Prostate gland (tissue), 2 donors: Measurements from ENCODE around the gene SYCP1. TPM values are rescaled to one million over a fixed set of nuclear protein-coding genes. Genes with fewer than 3 reads are reported as not detected.

Source experiments
- DNase-seq: peaks from one replicate; pipeline ENCODE4 v3.0.0-alpha.2; 2019; ENCODE audit warnings: low spot score
- H3K27ac ChIP-seq, 2 donors: fragments of 200-600 bp; sonication (generic); 2 replicates each; pipeline ENCODE4 v1.5.1; 2017 to 2019
- H3K27me3 ChIP-seq: fragments of 200-600 bp; sonication (generic); replicated peaks from 2 replicates; pipeline ENCODE4 v1.5.1; 2019; ENCODE audit not compliant: insufficient read depth
- H3K36me3 ChIP-seq, 2 donors: fragments of 200-600 bp; sonication (generic); 1 replicate in 1 of 2; 2 replicates in 1 of 2; pipeline versions ENCODE4 v1.5.1 to v1.8.1; 2017 to 2019
- H3K4me1 ChIP-seq: fragments of 200-600 bp; sonication (generic); replicated peaks from 2 replicates; pipeline ENCODE4 v1.5.1; 2019
- H3K4me3 ChIP-seq, 2 donors: fragments of 200-600 bp; sonication (generic); 2 replicates each; pipeline ENCODE4 v1.5.1; 2017 to 2019
- H3K9me3 ChIP-seq: fragments of 200-600 bp; sonication (generic); 2 replicates; pipeline ENCODE4 v1.5.1; 2017
- POLR2A ChIP-seq: fragments of 450-650 bp; IDR thresholded peaks from one replicate; pipeline ENCODE4 v1.6.1; 2016; ENCODE audit warnings: antibody characterized with exemption, mild to moderate bottlenecking
- POLR2AphosphoS5 ChIP-seq: sonication (generic); formaldehyde crosslinking; IDR thresholded peaks from one replicate; pipeline ENCODE4 v1.6.1; 2017; ENCODE audit warnings: antibody characterized with exemption
- WGBS: methylation state at CpG from one replicate; pipeline ENCODE4 v1.1.5; 2018; 5-methylcytosine and 5-hydroxymethylcytosine counted together
- intact Hi-C: fragments of 100-400 bp; cut with DNase I; formaldehyde crosslinking; loops from one replicate; pipeline ENCODE4 v1.14.2; 2022
- total RNA-seq, 2 donors: library from RNA; depleted of rRNA; stranded (reverse); fragments of >200 nt; gene quantifications; one replicate each; pipeline ENCODE4 v1.1.0, GENCODE V29; 2016
- TF ChIP-seq, protein P1 (sequence below), 4 experiments: fragments of 200-600 bp in 2 of 4; fragments of 450-650 bp in 2 of 4; sonication (generic) in 2 of 4; IDR thresholded peaks; 1 replicate in 3 of 4; 2 replicates in 1 of 4; pipeline ENCODE4 v1.5.1; 2016 to 2019; ENCODE audit warnings: antibody characterized with exemption in 4 of 4, mild to moderate bottlenecking in 2 of 4, moderate library complexity in 2 of 4

Gene SYCP1
- total RNA-seq, 2 donors from 2014 or later: 9.3 TPM; not detected in 1

GRCh38 chr1:114853584-114853983 is 1.1 kb upstream of the SYCP1 start:
- intact Hi-C loops: loop anchor here (10.0 kb wide), 1 partner anchor 71 kb away; no protein-coding TSS in a partner anchor
- Histone ChIP-seq H3K9me3 (no peaks in the 10 kb centered on the region), H3K4me1 (no peaks in the 10 kb centered on the region), H3K27me3 (peaks cover 4% of the 10 kb centered on the region), H3K27ac (no peak overlapping the region), H3K36me3 (no peaks in the 10 kb centered on the region), H3K4me3 (no peak overlapping the region)
- TF ChIP-seq, protein P1, sequence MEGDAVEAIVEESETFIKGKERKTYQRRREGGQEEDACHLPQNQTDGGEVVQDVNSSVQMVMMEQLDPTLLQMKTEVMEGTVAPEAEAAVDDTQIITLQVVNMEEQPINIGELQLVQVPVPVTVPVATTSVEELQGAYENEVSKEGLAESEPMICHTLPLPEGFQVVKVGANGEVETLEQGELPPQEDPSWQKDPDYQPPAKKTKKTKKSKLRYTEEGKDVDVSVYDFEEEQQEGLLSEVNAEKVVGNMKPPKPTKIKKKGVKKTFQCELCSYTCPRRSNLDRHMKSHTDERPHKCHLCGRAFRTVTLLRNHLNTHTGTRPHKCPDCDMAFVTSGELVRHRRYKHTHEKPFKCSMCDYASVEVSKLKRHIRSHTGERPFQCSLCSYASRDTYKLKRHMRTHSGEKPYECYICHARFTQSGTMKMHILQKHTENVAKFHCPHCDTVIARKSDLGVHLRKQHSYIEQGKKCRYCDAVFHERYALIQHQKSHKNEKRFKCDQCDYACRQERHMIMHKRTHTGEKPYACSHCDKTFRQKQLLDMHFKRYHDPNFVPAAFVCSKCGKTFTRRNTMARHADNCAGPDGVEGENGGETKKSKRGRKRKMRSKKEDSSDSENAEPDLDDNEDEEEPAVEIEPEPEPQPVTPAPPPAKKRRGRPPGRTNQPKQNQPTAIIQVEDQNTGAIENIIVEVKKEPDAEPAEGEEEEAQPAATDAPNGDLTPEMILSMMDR (IDR thresholded peaks at IDR 0.05): no peak
- no peak for TF ChIP-seq POLR2AphosphoS5
- no peak for TF ChIP-seq POLR2A
- DNase-seq: no peak
- 95% methylated on average over 15 of the region's 15 CpGs for WGBS

DNA sequence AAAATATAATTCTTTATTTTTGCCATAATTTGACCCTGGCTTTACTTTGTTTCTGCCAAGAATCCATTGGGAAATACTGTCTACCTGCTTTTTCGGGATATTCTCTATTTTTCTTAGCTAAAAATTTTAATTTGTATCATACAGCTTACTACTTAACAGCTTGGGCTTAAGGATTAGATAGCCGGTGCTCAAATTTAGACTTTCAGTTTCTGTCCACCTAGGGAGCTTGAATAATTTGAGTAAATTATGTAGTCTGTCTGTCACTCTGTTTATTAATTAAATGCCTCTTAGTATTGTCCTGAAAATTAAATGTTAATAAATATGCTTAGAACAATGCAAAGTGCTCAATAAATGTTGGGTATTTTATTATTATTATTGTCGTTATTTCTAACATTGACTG is 6.7 kb downstream of the SYCP1 start:
- H3K9me3 ChIP-seq: no peaks in the 10 kb centered on the region
- no peak overlapping the region for H3K4me3 ChIP-seq
- H3K27me3 ChIP-seq: no peaks in the 10 kb centered on the region
- intact Hi-C loops: no loop called here
- H3K4me1 ChIP-seq: no peaks in the 10 kb centered on the region
- H3K27ac ChIP-seq: no peak overlapping the region
- TF ChIP-seq POLR2A (no peak), POLR2AphosphoS5 (no peak)
- TF ChIP-seq, protein P1 (IDR thresholded peaks at IDR 0.05): no peak
- WGBS: 70% methylated on average over 3 of the region's 3 CpGs
- H3K36me3 ChIP-seq: no peaks in the 10 kb centered on the region
- DNase-seq: no peak

DNA sequence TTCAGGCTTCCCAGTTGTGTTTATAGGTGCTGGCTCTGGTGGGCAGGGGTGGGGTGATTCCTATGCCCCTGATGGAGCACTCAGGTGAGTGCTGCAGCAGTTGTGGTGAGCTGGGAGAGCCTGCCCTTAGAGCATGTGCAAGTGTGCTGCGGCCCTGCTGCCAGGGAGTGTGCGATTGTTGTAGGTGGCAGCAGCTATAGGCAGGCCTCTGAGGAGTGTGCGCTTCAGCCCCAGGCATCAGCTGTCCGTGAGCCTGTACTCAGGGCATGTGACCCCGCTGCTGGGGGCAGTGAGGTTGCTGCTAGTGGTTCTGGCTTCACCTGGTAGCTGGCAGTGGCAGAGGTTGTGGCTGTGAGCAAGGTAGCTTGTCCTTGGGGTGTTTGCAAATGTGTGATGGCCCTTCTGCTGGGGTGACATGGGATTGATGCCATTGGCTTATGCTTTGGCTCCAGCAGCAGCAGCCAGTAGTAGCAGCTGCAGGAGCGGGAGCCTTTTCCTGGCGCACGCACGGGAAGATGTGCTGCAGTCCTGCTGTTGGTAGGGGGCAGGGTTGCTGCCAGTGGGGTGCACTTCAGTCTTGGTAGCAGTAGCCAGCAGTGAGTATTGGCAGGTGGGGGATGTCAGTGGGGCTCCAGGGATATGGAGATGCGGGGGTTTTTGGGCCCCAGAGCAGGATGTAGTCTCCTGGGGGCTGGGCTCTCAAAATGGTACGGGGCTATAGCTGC is 37.7 kb downstream of the SYCP1 start:
- H3K27ac ChIP-seq: no peak overlapping the region
- DNase-seq: no peak
- no peak overlapping the region for H3K4me3 ChIP-seq
- H3K36me3 ChIP-seq: no peaks in the 10 kb centered on the region
- no peaks in the 10 kb centered on the region for H3K27me3 ChIP-seq
- H3K4me1 ChIP-seq: no peaks in the 10 kb centered on the region
- no peak for TF ChIP-seq POLR2AphosphoS5
- TF ChIP-seq, protein P1 (IDR thresholded peaks at IDR 0.05): no peak
- no peak for TF ChIP-seq POLR2A
- intact Hi-C loops: no loop called here
- WGBS: 67% methylated on average over 10 of the region's 11 CpGs
- no peaks in the 10 kb centered on the region for H3K9me3 ChIP-seq

GRCh38 chr1:114896795-114897194 is 42.1 kb downstream of the SYCP1 start:
- Histone ChIP-seq H3K36me3 (no peaks in the 10 kb centered on the region), H3K27me3 (no peaks in the 10 kb centered on the region), H3K9me3 (no peaks in the 10 kb centered on the region), H3K4me1 (no peaks in the 10 kb centered on the region), H3K27ac (no peak overlapping the region), H3K4me3 (no peak overlapping the region)
- TF ChIP-seq, protein P1 (IDR thresholded peaks at IDR 0.05): no peak
- TF ChIP-seq POLR2A (no peak), POLR2AphosphoS5 (no peak)
- DNase-seq: no peak
- 53% methylated on average over 3 of the region's 3 CpGs for WGBS
- intact Hi-C loops: no loop called here

- TF ChIP-seq POLR2A (no peak), POLR2AphosphoS5 (no peak)
- TF ChIP-seq, protein P1 (IDR thresholded peaks at IDR 0.05): no peak
- WGBS: 41% methylated on average over 9 of the region's 9 CpGs
Measured at GRCh38 chr1:114901814-114902213, 47.2 kb downstream of the SYCP1 start.

More at GRCh38 chr1:114901814-114902213, 47.2 kb downstream of the SYCP1 start:
- no peaks in the 10 kb centered on the region for H3K4me1 ChIP-seq
- H3K27ac ChIP-seq: no peak overlapping the region
- intact Hi-C loops: no loop called here
- H3K36me3 ChIP-seq: no peaks in the 10 kb centered on the region
- no peaks in the 10 kb centered on the region for H3K9me3 ChIP-seq
- no peaks in the 10 kb centered on the region for H3K27me3 ChIP-seq
- no peak for DNase-seq
- no peak overlapping the region for H3K4me3 ChIP-seq
